GM12878 (cell line): ENCODE data around the gene MBNL1. TPM values are rescaled to one million over a fixed set of nuclear protein-coding genes. Genes with fewer than 3 reads are reported as not detected.

Experiments used
- ATAC-seq: fragments of 200-7000 bp; cut with Tn5 transposase; 3 replicates; pipeline ENCODE4 v1.9.1; 2020; ENCODE audit warnings: mild to moderate bottlenecking, moderate library complexity
- BruUV-seq: library from RNA; stranded (reverse); fragments of 400-500 nt; replicated peaks from 2 replicates; lab custom pipeline; 2021; lab: Mats Ljungman, UMichigan
- CTCF ChIA-PET: fragments of 300-600 bp; sonication (Branson Sonifier 250); formaldehyde crosslinking; extraction: SDS; loops from one replicate; lab custom pipeline; 2021; ENCODE audit warnings: inconsistent platforms; lab: Yijun Ruan, JAX
- POLR2A ChIA-PET: fragments of 350-600 bp; formaldehyde crosslinking; extraction: SDS; loops from one replicate; lab custom pipeline; 2021; ENCODE audit warnings: inconsistent platforms; lab: Charles Lee
- RAD21 ChIA-PET: fragments of 300-600 bp; sonication (Branson Sonifier 250); formaldehyde crosslinking; loops from one replicate; lab custom pipeline; 2023; ENCODE audit warnings: antibody characterized with exemption; ENCODE audit not compliant: unreplicated experiment; lab: Charles Lee
- SMC1A ChIA-PET: fragments of 300-600 bp; sonication (Branson Sonifier 250); formaldehyde crosslinking; loops from one replicate; lab custom pipeline; 2023; ENCODE audit not compliant: unreplicated experiment, uncharacterized antibody; lab: Charles Lee
- DNase-seq: peaks from one replicate; pipeline ENCODE4 v3.0.0-alpha.2; 2011; ENCODE audit warnings: low read depth, low spot score
- FAIRE-seq: peaks from 3 replicates; lab custom pipeline; 2011; peaks lifted over from hg19 to GRCh38; lab: Jason Lieb, UNC
- H2AFZ ChIP-seq: 2 replicates; pipeline ENCODE4 v1.6.0; 2011; ENCODE audit warnings: low read depth, low read length, control low read depth; ENCODE audit not compliant: control insufficient read depth
- H3K27ac ChIP-seq: 2 replicates; pipeline ENCODE4 v1.5.1; 2011; ENCODE audit warnings: control low read depth; ENCODE audit not compliant: control insufficient read depth, insufficient read depth
- H3K27me3 ChIP-seq, 2 experiments: replicated peaks in 1 of 2; 2 replicates each; pipeline versions ENCODE4 v1.6.0 to v1.6.1; 2011; ENCODE audit warnings: low read length in 1 of 2; ENCODE audit not compliant: control insufficient read depth in 2 of 2, insufficient read depth in 2 of 2
- H3K36me3 ChIP-seq, 2 experiments: 2 replicates each; pipeline ENCODE4 v1.5.1; 2011; ENCODE audit warnings: low read length in 1 of 2; ENCODE audit not compliant: control insufficient read depth in 2 of 2, insufficient read depth in 2 of 2
- H3K4me1 ChIP-seq: 2 replicates; pipeline ENCODE4 v1.6.1; 2011; ENCODE audit warnings: mild to moderate bottlenecking, low read length, moderate library complexity, mixed read lengths; ENCODE audit not compliant: control insufficient read depth, insufficient read depth
- H3K4me2 ChIP-seq: 2 replicates; pipeline ENCODE4 v1.6.0; 2011; ENCODE audit warnings: control low read depth; ENCODE audit not compliant: control insufficient read depth, insufficient read depth
- H3K4me3 ChIP-seq: fragments of 200-600 bp; sonication (generic); 2 replicates; pipeline ENCODE4 v1.5.1; 2016
- H3K79me2 ChIP-seq: 2 replicates; pipeline ENCODE4 v1.6.0; 2011; ENCODE audit warnings: low read length; ENCODE audit not compliant: control insufficient read depth, insufficient read depth
- H3K9ac ChIP-seq: 2 replicates; pipeline ENCODE4 v1.8.0; 2011; ENCODE audit warnings: low read length, control low read depth, mixed read lengths; ENCODE audit not compliant: control insufficient read depth, insufficient read depth
- H3K9me3 ChIP-seq: replicated peaks from 3 replicates; pipeline ENCODE4 v1.5.1; 2011; ENCODE audit warnings: mild to moderate bottlenecking, low read length; ENCODE audit not compliant: control insufficient read depth, insufficient read depth
- H4K20me1 ChIP-seq: 2 replicates; pipeline ENCODE4 v1.6.0; 2011; ENCODE audit not compliant: control insufficient read depth, insufficient read depth
- CBX3 ChIP-seq: fragments of 200-600 bp; sonication (generic); IDR thresholded peaks from 2 replicates; pipeline ENCODE4 v1.6.1; 2016; ENCODE audit warnings: low read depth, borderline replicate concordance
- EP300 ChIP-seq, 2 experiments: fragments of 150-350 bp in 1 of 2; IDR thresholded peaks; 2 replicates each; pipeline ENCODE4 v1.6.1; 2011 to 2012; ENCODE audit warnings: low read depth in 2 of 2, low read length in 2 of 2, borderline replicate concordance in 1 of 2, improper control_type of control experiment in 1 of 2, inconsistent platforms in 1 of 2; ENCODE audit not compliant: control insufficient read depth in 1 of 2
- FOXK2 ChIP-seq: fragments of 450-650 bp; IDR thresholded peaks from 2 replicates; pipeline ENCODE4 v1.6.1; 2017; ENCODE audit warnings: mild to moderate bottlenecking, moderate library complexity
- JUNB ChIP-seq: IDR thresholded peaks from 2 replicates; pipeline ENCODE4 v1.6.1; 2016; ENCODE audit warnings: antibody characterized with exemption, mild to moderate bottlenecking
- MTA2 ChIP-seq: fragments of 450-650 bp; IDR thresholded peaks from 2 replicates; pipeline ENCODE4 v1.6.1; 2016; ENCODE audit warnings: low read depth, mild to moderate bottlenecking, moderate library complexity
- NFYB ChIP-seq: IDR thresholded peaks from 2 replicates; pipeline ENCODE4 v1.6.1; 2011; ENCODE audit warnings: low read depth, mild to moderate bottlenecking, low read length, improper control_type of control experiment, moderate library complexity; ENCODE audit not compliant: insufficient read depth
- PAX8 ChIP-seq: fragments of 450-650 bp; IDR thresholded peaks from 2 replicates; pipeline ENCODE4 v1.6.1; 2017; ENCODE audit warnings: mild to moderate bottlenecking, moderate library complexity
- POLR2A ChIP-seq: IDR thresholded peaks from 2 replicates; pipeline ENCODE4 v1.6.1; 2011; ENCODE audit warnings: low read depth, mild to moderate bottlenecking, low read length
- RELB ChIP-seq: fragments of 450-650 bp; IDR thresholded peaks from 2 replicates; pipeline ENCODE4 v1.6.1; 2017; ENCODE audit warnings: low read depth, mild to moderate bottlenecking, moderate library complexity
- SMAD1 ChIP-seq: fragments of 450-650 bp; IDR thresholded peaks from 2 replicates; pipeline ENCODE4 v1.6.1; 2018; ENCODE audit warnings: mild to moderate bottlenecking, low read depth; ENCODE audit not compliant: partially characterized antibody
- SMARCA5 ChIP-seq: fragments of 450-650 bp; IDR thresholded peaks from 2 replicates; pipeline ENCODE4 v1.6.1; 2017; ENCODE audit warnings: mild to moderate bottlenecking
- SREBF1 ChIP-seq: IDR thresholded peaks from 2 replicates; pipeline ENCODE4 v1.6.1; 2012; ENCODE audit warnings: mild to moderate bottlenecking, low read length
- STAT1 ChIP-seq: fragments of 450-650 bp; conservative IDR thresholded peaks from 2 replicates; pipeline ENCODE4 v1.6.1; 2014; ENCODE audit warnings: antibody characterized with exemption, mild to moderate bottlenecking
- ZNF217 ChIP-seq: fragments of 450-650 bp; IDR thresholded peaks from 2 replicates; pipeline ENCODE4 v1.6.1; 2017; ENCODE audit warnings: antibody characterized with exemption, mild to moderate bottlenecking
- ZSCAN29 ChIP-seq: fragments of 450-650 bp; IDR thresholded peaks from 2 replicates; pipeline ENCODE4 v1.6.1; 2017; ENCODE audit warnings: mild to moderate bottlenecking, moderate library complexity
- WGBS: methylation state at CpG from one replicate; pipeline ENCODE4 v1.1.6; 2016; ENCODE audit warnings: low lambda C conversion rate; ENCODE audit not compliant: insufficient replicate concordance, insufficient coverage; ENCODE audit errors: missing lambda C conversion rate; 5-methylcytosine and 5-hydroxymethylcytosine counted together
- in situ Hi-C: fragments of 300-500 bp; cut with MboI; formaldehyde crosslinking; loops from 9 replicates; pipeline ENCODE4 v1.14.3; 2018; ENCODE audit warnings: mixed read lengths
- intact Hi-C: fragments of 100-400 bp; cut with micrococcal nuclease; formaldehyde crosslinking; loops from one replicate; pipeline ENCODE4 v1.14.2; 2022; ENCODE audit not compliant: unreplicated experiment
- polyA plus RNA-seq, 11 experiments: library from polyadenylated mRNA; depleted of rRNA in 4 of 11; unstranded in 6 of 11; stranded (reverse) in 5 of 11; fragments of >200 nt; fragmentation: Nextera tagmentation in 4 of 11; fragmentation: Illumina TruSeq in 1 of 11; extraction: Ambion mirVana in 4 of 11; extraction: Trizol in 1 of 11; gene quantifications; 1 replicate in 1 of 11; 2 replicates in 10 of 11; pipeline versions ENCODE4 v1.2.1 to v1.2.3, GENCODE V29; 2011 to 2016; ENCODE audit warnings: inconsistent platforms in 2 of 11, missing spikeins in 2 of 11, low read depth in 1 of 11
- total RNA-seq, 4 experiments: library from RNA; depleted of rRNA in 3 of 4; stranded (reverse); fragments of >200 nt in 3 of 4; fragmentation: Illumina TruSeq in 1 of 4; extraction: Trizol in 1 of 4; gene quantifications; 2 replicates each; pipeline versions ENCODE4 v1.2.1 to v1.2.3, GENCODE V29; 2013 to 2021
- TF ChIP-seq, protein P1 (sequence below): fragments of 150-350 bp; IDR thresholded peaks from 2 replicates; pipeline ENCODE4 v1.6.1; 2014; ENCODE audit warnings: mild to moderate bottlenecking, low read depth, low read length

The MBNL1 gene
- total and polyA plus RNA-seq, 10 of the 15 experiments (the other 5 are each of a cell fraction or from before 2014, with no cell fraction given) = 59.6 to 337 (median 143) TPM

- H3K79me2 ChIP-seq = no peaks in the 10 kb centered on the region
- in situ Hi-C loops = no loop called here
- H3K4me2 ChIP-seq = no peak overlapping the region
- BruUV-seq = no TSS peak
- H3K27ac ChIP-seq = no peak overlapping the region
- RAD21 ChIA-PET = no interaction called here
- no peak overlapping the region for H3K9ac ChIP-seq
- H2AFZ ChIP-seq = no peak overlapping the region
- no peaks in the 10 kb centered on the region for H3K27me3 ChIP-seq
- peaks cover 6% of the 10 kb centered on the region; the same call in 2 of the 3 replicates for H3K9me3 ChIP-seq
- FAIRE-seq (no peak), ATAC-seq (no peak), DNase-seq (no peak)
- CTCF ChIA-PET = interaction anchor here (1.0 to 14.2 kb wide), 3 partner anchors 8 to 86 kb away, joined by 3 to 379 read pairs (median 6); no protein-coding TSS in a partner anchor
- H3K36me3 ChIP-seq = no peaks in the 10 kb centered on the region
- POLR2A ChIA-PET = no interaction called here
- intact Hi-C loops = no loop called here
- SMC1A ChIA-PET = no interaction called here
- TF ChIP-seq FOXK2 (no peak), PAX8 (no peak), POLR2A (no peak), ZNF217 (no peak), SMAD1 (no peak), CBX3 (no peak), EP300 (IDR thresholded peaks at IDR 0.05; ENCODE audit: borderline replicate concordance in 1 of 2, control insufficient read depth in 1 of 2, low read depth in 2 of 2, low read length in 2 of 2) (no peak), RELB (no peak), SMARCA5 (no peak), STAT1 (no peak), SREBF1 (no peak), JUNB (no peak), ZSCAN29 (no peak), MTA2 (no peak), NFYB (no peak)
- TF ChIP-seq, protein P1, sequence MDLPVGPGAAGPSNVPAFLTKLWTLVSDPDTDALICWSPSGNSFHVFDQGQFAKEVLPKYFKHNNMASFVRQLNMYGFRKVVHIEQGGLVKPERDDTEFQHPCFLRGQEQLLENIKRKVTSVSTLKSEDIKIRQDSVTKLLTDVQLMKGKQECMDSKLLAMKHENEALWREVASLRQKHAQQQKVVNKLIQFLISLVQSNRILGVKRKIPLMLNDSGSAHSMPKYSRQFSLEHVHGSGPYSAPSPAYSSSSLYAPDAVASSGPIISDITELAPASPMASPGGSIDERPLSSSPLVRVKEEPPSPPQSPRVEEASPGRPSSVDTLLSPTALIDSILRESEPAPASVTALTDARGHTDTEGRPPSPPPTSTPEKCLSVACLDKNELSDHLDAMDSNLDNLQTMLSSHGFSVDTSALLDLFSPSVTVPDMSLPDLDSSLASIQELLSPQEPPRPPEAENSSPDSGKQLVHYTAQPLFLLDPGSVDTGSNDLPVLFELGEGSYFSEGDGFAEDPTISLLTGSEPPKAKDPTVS = no peak
- 96% methylated on average over 1 of the region's 1 CpG for WGBS
- H3K4me1 ChIP-seq = peaks cover 5% of the 10 kb centered on the region; the same call in 1 of the 2 replicates
- H4K20me1 ChIP-seq = no peaks in the 10 kb centered on the region
- H3K4me3 ChIP-seq = no peak overlapping the region
These were observed 219.7 kb downstream of the MBNL1 start for GRCh38 chr3:152488449-152488848.
